ENCODE results near the gene LPCAT1.

DNA sequence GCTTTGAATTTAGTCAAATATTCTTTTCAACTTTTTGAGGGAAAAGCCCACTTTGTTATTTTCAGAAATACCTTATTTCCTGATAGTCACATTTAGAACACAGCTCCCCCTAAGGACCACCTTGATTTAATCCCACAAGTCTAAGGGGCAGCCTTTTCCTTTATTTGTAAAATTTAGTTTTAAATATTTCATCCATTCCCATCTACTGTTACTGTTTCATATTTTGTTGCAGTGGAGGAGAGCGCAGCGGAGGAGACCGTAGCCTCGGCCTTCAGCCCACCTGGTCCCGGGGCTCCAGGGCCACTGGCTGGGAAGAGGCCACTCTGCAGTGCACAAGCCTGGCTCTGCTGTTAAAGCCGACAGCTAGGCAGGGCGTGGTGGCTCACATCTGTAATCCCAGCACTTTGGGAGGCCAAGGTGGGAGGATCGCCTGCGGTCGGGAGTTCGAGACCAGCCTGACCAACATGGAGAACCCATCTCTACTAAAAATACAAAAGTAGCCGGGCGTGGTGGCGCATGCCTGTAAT is 19.6 kb downstream of the LPCAT1 start:
- TF ChIP-seq EZH2 (IDR thresholded peaks at IDR 0.05; ENCODE audit: insufficient read depth, poor library complexity, severe bottlenecking), result no peak
- TF ChIP-seq EZH2phosphoT487 (IDR thresholded peaks at IDR 0.05; ENCODE audit: insufficient read depth, low read depth), result no peak
